ENCODE measurements around the gene CEP350.

CEP350 gene

DNA sequence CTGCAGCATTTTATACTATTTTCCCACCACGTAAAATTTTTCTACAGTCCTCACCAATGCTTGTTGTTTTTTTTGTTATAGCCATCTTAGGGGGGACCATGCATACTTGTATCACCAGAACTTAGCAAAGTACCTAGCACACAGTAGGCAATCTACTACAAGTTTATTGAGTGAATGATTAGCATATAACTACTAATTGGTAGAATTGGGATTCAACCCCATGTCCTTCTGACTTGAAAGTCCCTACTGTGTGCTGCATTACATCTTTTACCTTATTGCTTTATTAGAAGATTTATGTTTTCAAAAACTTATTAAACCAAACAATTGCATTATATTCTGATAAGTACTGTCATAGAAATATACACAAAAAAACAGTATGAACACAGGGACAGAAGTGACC lies 92.1 kb downstream of the CEP350 start:
- 100% methylated on average over 1 of the region's 1 CpG for WGBS (ENCODE audit: insufficient coverage)
- Histone ChIP-seq H3K4me3 (ENCODE audit: control insufficient read depth in 1 of 7, extremely low read depth in 1 of 7, insufficient read depth in 4 of 7, low read depth in 2 of 7, low read length in 6 of 7) (no peak overlapping the region), H3K4me1 (ENCODE audit: control extremely low read depth in 1 of 4, control insufficient read depth in 4 of 4, insufficient read depth in 4 of 4, low read length in 3 of 4) (peaks cover 0 to 3% (median 0%) of the 10 kb centered on the region in 4 experiments), H3K9me3 (ENCODE audit: control extremely low read depth in 1 of 5, control insufficient read depth in 4 of 5, insufficient read depth in 2 of 5, low read depth in 1 of 5, low read length in 4 of 5) (no peaks in the 10 kb centered on the region), H3K27me3 (replicated peaks in 2 of 5; ENCODE audit: control insufficient read depth in 4 of 5, insufficient read depth in 5 of 5, low read length in 4 of 5) (no peaks in the 10 kb centered on the region), H3K36me3 (ENCODE audit: control insufficient read depth in 4 of 4, insufficient read depth in 4 of 4, low read length in 3 of 4) (peaks cover 37 to 79% (median 61%) of the 10 kb centered on the region in 4 experiments), H3K27ac (ENCODE audit: insufficient read depth in 1 of 2, low read depth in 1 of 2, low read length in 2 of 2, poor library complexity in 1 of 2, severe bottlenecking in 2 of 2) (no peak overlapping the region)
- DNase-seq = no peak
- POLR2A ChIA-PET = no interaction called here
- CTCF ChIA-PET = interaction anchor here (1.5 kb wide), 1 partner anchor 19 kb away, joined by 4 read pairs; no protein-coding TSS in a partner anchor

GRCh38 chr1:180053594-180054567 lies 99.3 kb downstream of the CEP350 start:
- Histone ChIP-seq H3K9me3 (ENCODE audit: control extremely low read depth in 1 of 5, control insufficient read depth in 4 of 5, insufficient read depth in 2 of 5, low read depth in 1 of 5, low read length in 4 of 5) (no peaks in the 10 kb centered on the region), H3K36me3 (ENCODE audit: control insufficient read depth in 4 of 4, insufficient read depth in 4 of 4, low read length in 3 of 4) (peaks cover 23 to 70% (median 48%) of the 10 kb centered on the region in 4 experiments), H3K27me3 (replicated peaks in 2 of 5; ENCODE audit: control insufficient read depth in 4 of 5, insufficient read depth in 5 of 5, low read length in 4 of 5) (no peaks in the 10 kb centered on the region), H3K4me3 (ENCODE audit: control insufficient read depth in 1 of 7, extremely low read depth in 1 of 7, insufficient read depth in 4 of 7, low read depth in 2 of 7, low read length in 6 of 7) (no peak overlapping the region), H3K4me1 (ENCODE audit: control extremely low read depth in 1 of 4, control insufficient read depth in 4 of 4, insufficient read depth in 4 of 4, low read length in 3 of 4) (peaks cover 0 to 7% (median 4%) of the 10 kb centered on the region in 4 experiments), H3K27ac (ENCODE audit: insufficient read depth in 1 of 2, low read depth in 1 of 2, low read length in 2 of 2, poor library complexity in 1 of 2, severe bottlenecking in 2 of 2) (no peak overlapping the region)
- ChIA-PET POLR2A (no interaction called here), CTCF (no interaction called here)
- DNase-seq = no peak
- 100% methylated on average over 8 of the region's 10 CpGs for WGBS (ENCODE audit: insufficient coverage)

DNA sequence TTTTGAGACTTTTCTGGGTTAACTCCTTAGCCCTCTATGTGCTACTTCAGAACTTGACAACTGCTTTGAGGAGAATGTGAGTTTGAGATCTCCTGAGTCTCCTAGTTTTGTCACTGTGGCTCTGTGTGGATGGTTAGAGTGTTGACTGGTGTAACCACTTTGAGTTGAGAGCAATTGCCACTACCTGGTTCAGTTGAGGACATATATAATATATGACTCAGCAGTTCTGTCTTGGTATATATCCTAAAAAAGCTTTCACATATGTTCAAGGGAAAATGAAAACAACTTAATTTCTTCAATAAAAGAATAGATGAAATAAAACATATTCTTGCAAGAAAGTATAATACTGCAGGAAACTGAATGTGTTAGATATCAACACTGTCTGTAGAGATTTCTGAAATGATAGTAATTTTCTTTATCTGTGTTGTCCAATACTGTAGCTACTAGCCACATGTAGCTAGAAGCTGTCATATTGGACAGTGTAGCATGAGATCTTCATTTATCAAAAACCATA lies 103.3 kb downstream of the CEP350 start:
- POLR2A ChIA-PET = no interaction called here
- Histone ChIP-seq H3K27me3 (replicated peaks in 2 of 5; ENCODE audit: control insufficient read depth in 4 of 5, insufficient read depth in 5 of 5, low read length in 4 of 5) (no peaks in the 10 kb centered on the region), H3K4me1 (ENCODE audit: control extremely low read depth in 1 of 4, control insufficient read depth in 4 of 4, insufficient read depth in 4 of 4, low read length in 3 of 4) (peaks cover 0 to 7% (median 4%) of the 10 kb centered on the region in 4 experiments), H3K27ac (ENCODE audit: insufficient read depth in 1 of 2, low read depth in 1 of 2, low read length in 2 of 2, poor library complexity in 1 of 2, severe bottlenecking in 2 of 2) (peak overlapping the region in 1 of 2 experiments; percentile 45), H3K36me3 (ENCODE audit: control insufficient read depth in 4 of 4, insufficient read depth in 4 of 4, low read length in 3 of 4) (peaks cover 19 to 51% (median 34%) of the 10 kb centered on the region in 4 experiments), H3K9me3 (ENCODE audit: control extremely low read depth in 1 of 5, control insufficient read depth in 4 of 5, insufficient read depth in 2 of 5, low read depth in 1 of 5, low read length in 4 of 5) (no peaks in the 10 kb centered on the region), H3K4me3 (ENCODE audit: control insufficient read depth in 1 of 7, extremely low read depth in 1 of 7, insufficient read depth in 4 of 7, low read depth in 2 of 7, low read length in 6 of 7) (no peak overlapping the region)
- DNase-seq = peak; percentile 1 to 46 (median 11)
- CTCF ChIA-PET = no interaction called here

DNA sequence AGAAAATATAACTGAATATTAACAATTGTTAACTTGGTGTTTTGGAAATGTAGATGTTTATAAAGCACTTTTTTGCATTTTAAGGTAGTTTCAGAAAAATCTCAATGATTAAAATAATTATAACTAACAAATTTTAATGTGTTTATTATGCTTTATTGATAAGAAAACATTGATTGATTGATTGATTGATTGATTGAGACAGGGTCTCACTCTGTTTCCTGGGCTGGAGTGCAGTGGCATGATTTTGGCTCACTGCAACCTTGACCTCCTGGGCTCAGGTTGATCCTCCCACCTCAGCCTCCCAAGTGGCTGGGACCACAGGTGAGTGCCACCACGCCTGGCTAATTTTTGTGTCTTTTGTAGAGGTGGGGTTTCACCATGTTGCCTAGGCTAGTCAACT lies 106.4 kb downstream of the CEP350 start:
- Histone ChIP-seq H3K27me3 (replicated peaks in 2 of 5; ENCODE audit: control insufficient read depth in 4 of 5, insufficient read depth in 5 of 5, low read length in 4 of 5) (no peaks in the 10 kb centered on the region), H3K4me3 (ENCODE audit: control insufficient read depth in 1 of 7, extremely low read depth in 1 of 7, insufficient read depth in 4 of 7, low read depth in 2 of 7, low read length in 6 of 7) (no peak overlapping the region), H3K4me1 (ENCODE audit: control extremely low read depth in 1 of 4, control insufficient read depth in 4 of 4, insufficient read depth in 4 of 4, low read length in 3 of 4) (peaks cover 0 to 7% (median 4%) of the 10 kb centered on the region in 4 experiments), H3K27ac (ENCODE audit: insufficient read depth in 1 of 2, low read depth in 1 of 2, low read length in 2 of 2, poor library complexity in 1 of 2, severe bottlenecking in 2 of 2) (no peak overlapping the region), H3K36me3 (ENCODE audit: control insufficient read depth in 4 of 4, insufficient read depth in 4 of 4, low read length in 3 of 4) (peaks cover 20 to 51% (median 33%) of the 10 kb centered on the region in 4 experiments), H3K9me3 (ENCODE audit: control extremely low read depth in 1 of 5, control insufficient read depth in 4 of 5, insufficient read depth in 2 of 5, low read depth in 1 of 5, low read length in 4 of 5) (no peaks in the 10 kb centered on the region)
- ChIA-PET POLR2A (no interaction called here), CTCF (no interaction called here)
- no peak for DNase-seq
- WGBS (ENCODE audit: insufficient coverage) = no CpG with 5 or more reads among the region's 1 CpG

DNA sequence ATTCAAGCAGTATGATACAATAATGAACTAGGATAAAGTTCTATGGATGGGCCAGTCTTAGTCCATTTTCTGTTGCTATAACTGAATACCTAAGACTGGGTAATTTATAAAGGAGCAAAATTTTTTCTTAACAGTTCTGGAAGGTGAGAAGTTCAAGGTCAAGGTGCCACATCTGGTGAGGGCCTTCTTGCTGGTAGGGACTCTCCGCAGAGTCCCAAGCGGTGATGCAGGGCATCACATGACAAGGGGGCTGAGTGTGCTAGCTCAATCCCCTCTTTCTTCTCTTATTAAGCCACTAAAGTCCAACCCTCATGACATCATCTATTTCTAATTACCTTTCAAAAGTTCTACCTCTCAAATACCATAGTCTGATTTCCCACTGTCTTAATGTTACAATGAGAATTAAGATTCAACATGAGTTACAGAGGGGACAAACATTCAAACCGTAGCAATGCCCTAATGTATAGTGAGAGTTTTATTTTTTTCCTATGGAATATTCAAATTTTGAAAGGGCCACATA lies 107.9 kb downstream of the CEP350 start:
- ChIA-PET POLR2A (no interaction called here), CTCF (interaction anchor here (0.6 kb wide), 2 partner anchors 11 to 83 kb away, joined by 3 to 4 read pairs; no protein-coding TSS in a partner anchor)
- no peak for DNase-seq
- H3K27ac ChIP-seq (ENCODE audit: insufficient read depth in 1 of 2, low read depth in 1 of 2, low read length in 2 of 2, poor library complexity in 1 of 2, severe bottlenecking in 2 of 2) = no peak overlapping the region
- no peaks in the 10 kb centered on the region for H3K27me3 ChIP-seq (replicated peaks in 2 of 5; ENCODE audit: control insufficient read depth in 4 of 5, insufficient read depth in 5 of 5, low read length in 4 of 5)
- no peaks in the 10 kb centered on the region for H3K9me3 ChIP-seq (ENCODE audit: control extremely low read depth in 1 of 5, control insufficient read depth in 4 of 5, insufficient read depth in 2 of 5, low read depth in 1 of 5, low read length in 4 of 5)
- H3K4me3 ChIP-seq (ENCODE audit: control insufficient read depth in 1 of 7, extremely low read depth in 1 of 7, insufficient read depth in 4 of 7, low read depth in 2 of 7, low read length in 6 of 7) = no peak overlapping the region
- H3K4me1 ChIP-seq (ENCODE audit: control extremely low read depth in 1 of 4, control insufficient read depth in 4 of 4, insufficient read depth in 4 of 4, low read length in 3 of 4) = peaks cover 0 to 5% (median 3%) of the 10 kb centered on the region in 4 experiments
- peaks cover 21 to 51% (median 34%) of the 10 kb centered on the region in 4 experiments for H3K36me3 ChIP-seq (ENCODE audit: control insufficient read depth in 4 of 4, insufficient read depth in 4 of 4, low read length in 3 of 4)
- WGBS (ENCODE audit: insufficient coverage) = 100% methylated on average over 2 of the region's 3 CpGs

DNA sequence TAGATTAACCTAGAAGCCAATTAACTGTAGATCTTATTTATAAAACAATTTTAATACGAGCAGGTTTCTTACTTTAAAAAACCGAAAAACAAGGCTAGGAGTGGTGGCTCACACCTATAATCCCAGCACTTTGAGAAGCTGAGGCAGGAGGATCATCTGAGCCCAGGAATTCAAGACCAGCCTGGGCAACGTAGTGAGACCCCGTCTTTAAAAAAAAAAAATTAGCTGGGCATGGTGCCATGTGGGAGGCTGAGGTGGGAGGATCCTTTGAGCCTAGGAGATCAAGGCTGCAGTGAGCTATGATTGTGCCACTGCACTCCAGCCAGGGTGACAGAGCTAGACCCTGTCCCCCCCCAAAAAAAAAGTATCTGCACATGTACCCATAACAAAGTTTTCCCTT lies 110.8 kb downstream of the CEP350 start:
- no peak overlapping the region for H3K27ac ChIP-seq (ENCODE audit: insufficient read depth in 1 of 2, low read depth in 1 of 2, low read length in 2 of 2, poor library complexity in 1 of 2, severe bottlenecking in 2 of 2)
- H3K4me1 ChIP-seq (ENCODE audit: control extremely low read depth in 1 of 4, control insufficient read depth in 4 of 4, insufficient read depth in 4 of 4, low read length in 3 of 4) = no peaks in the 10 kb centered on the region
- no peak overlapping the region for H3K4me3 ChIP-seq (ENCODE audit: control insufficient read depth in 1 of 7, extremely low read depth in 1 of 7, insufficient read depth in 4 of 7, low read depth in 2 of 7, low read length in 6 of 7)
- WGBS (ENCODE audit: insufficient coverage) = 100% methylated on average over 1 of the region's 4 CpGs
- POLR2A ChIA-PET = no interaction called here
- H3K9me3 ChIP-seq (ENCODE audit: control extremely low read depth in 1 of 5, control insufficient read depth in 4 of 5, insufficient read depth in 2 of 5, low read depth in 1 of 5, low read length in 4 of 5) = no peaks in the 10 kb centered on the region
- CTCF ChIA-PET = interaction anchor here (0.6 to 1.3 kb wide), 3 partner anchors 18 to 27 kb away, joined by 3 to 4 read pairs (median 3); no protein-coding TSS in a partner anchor
- no peaks in the 10 kb centered on the region for H3K27me3 ChIP-seq (replicated peaks in 2 of 5; ENCODE audit: control insufficient read depth in 4 of 5, insufficient read depth in 5 of 5, low read length in 4 of 5)
- peaks cover 21 to 72% (median 40%) of the 10 kb centered on the region in 4 experiments for H3K36me3 ChIP-seq (ENCODE audit: control insufficient read depth in 4 of 4, insufficient read depth in 4 of 4, low read length in 3 of 4)
- no peak for DNase-seq

DNA sequence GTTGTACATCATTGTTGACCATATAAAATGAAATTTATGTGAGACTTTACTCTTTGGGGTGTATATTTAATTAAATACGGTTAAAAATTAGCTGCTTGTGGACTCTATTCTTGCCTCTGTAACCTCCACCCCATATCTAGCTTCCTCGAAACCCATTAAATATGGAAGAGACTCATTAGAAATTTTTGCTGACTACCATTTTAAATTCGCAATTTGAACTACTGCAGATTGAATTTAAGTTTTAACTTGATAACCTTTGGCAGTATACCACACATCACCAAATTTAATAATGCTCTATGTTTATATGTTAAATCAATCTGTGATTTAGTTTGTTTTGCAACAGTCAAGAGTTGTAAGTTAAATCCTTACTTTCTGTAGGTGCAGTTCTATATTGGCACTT lies 111.5 kb downstream of the CEP350 start:
- Histone ChIP-seq H3K9me3 (ENCODE audit: control extremely low read depth in 1 of 5, control insufficient read depth in 4 of 5, insufficient read depth in 2 of 5, low read depth in 1 of 5, low read length in 4 of 5) (no peaks in the 10 kb centered on the region), H3K4me3 (ENCODE audit: control insufficient read depth in 1 of 7, extremely low read depth in 1 of 7, insufficient read depth in 4 of 7, low read depth in 2 of 7, low read length in 6 of 7) (no peak overlapping the region), H3K36me3 (ENCODE audit: control insufficient read depth in 4 of 4, insufficient read depth in 4 of 4, low read length in 3 of 4) (peaks cover 17 to 73% (median 41%) of the 10 kb centered on the region in 4 experiments), H3K27me3 (replicated peaks in 2 of 5; ENCODE audit: control insufficient read depth in 4 of 5, insufficient read depth in 5 of 5, low read length in 4 of 5) (no peaks in the 10 kb centered on the region), H3K27ac (ENCODE audit: insufficient read depth in 1 of 2, low read depth in 1 of 2, low read length in 2 of 2, poor library complexity in 1 of 2, severe bottlenecking in 2 of 2) (no peak overlapping the region), H3K4me1 (ENCODE audit: control extremely low read depth in 1 of 4, control insufficient read depth in 4 of 4, insufficient read depth in 4 of 4, low read length in 3 of 4) (no peaks in the 10 kb centered on the region)
- ChIA-PET POLR2A (no interaction called here), CTCF (interaction anchor here (0.6 to 1.3 kb wide), 3 partner anchors 19 to 26 kb away, joined by 3 to 4 read pairs (median 3); no protein-coding TSS in a partner anchor)
- no peak for DNase-seq
- WGBS (ENCODE audit: insufficient coverage) = no CpG with 5 or more reads among the region's 3 CpGs

Measured in common myeloid progenitor, CD34-positive (primary cell).